Stimulated activated CD8-positive, alpha-beta memory T cell treated with anti-CD3 and anti-CD28 coated beads, Interleukin-15, amount 100 ng/mL, for 48 hours (primary cell): ENCODE data around the gene TBC1D3H.
"Not testable (repeated sequence)": the region's sequence is repeated elsewhere in the genome, so short reads cannot be mapped to it uniquely, and the experiment has no call there.

Experiments used
- DNase-seq, 2 donors: peaks; one replicate each; pipeline ENCODE4 v3.0.0-alpha.2; 2020; ENCODE audit warnings: low read depth in 2 of 2

The TBC1D3H gene

GRCh38 chr17:36388385-36389245 is at the start of gene TBC1D3H:
TBC1D3H (minus strand) TSS chr17:36388435; CDS start chr17:36386895, 1,540 bp downstream.
- DNase-seq: not testable (repeated sequence)

GRCh38 chr17:36428891-36429290 is 40.7 kb upstream of the TBC1D3H start:
- DNase-seq: not testable (repeated sequence)

- not testable (repeated sequence) for DNase-seq
These were observed 27.1 kb upstream of the TBC1D3H start for GRCh38 chr17:36415180-36415941.

GRCh38 chr17:36390943-36391645 is 2.9 kb upstream of the TBC1D3H start:
- not testable (repeated sequence) for DNase-seq

- DNase-seq: not testable (repeated sequence)
These were observed 12.3 kb downstream of the TBC1D3H start for GRCh38 chr17:36375938-36376337.

- DNase-seq: not testable (repeated sequence)
These were observed 25.7 kb downstream of the TBC1D3H start for GRCh38 chr17:36362496-36362895.
